HepG2 (cell line): ENCODE results near the gene THADA. TPM values are rescaled to one million over a fixed set of nuclear protein-coding genes. Genes with fewer than 3 reads are reported as not detected.

Experiments used
- IRF9 ChIP-seq: sonication (generic); formaldehyde crosslinking; IDR thresholded peaks from 2 replicates; pipeline ENCODE4 v1.8.0; 2022; ENCODE audit warnings: missing genetic modification reagents, mild to moderate bottlenecking, borderline replicate concordance
- MED1 ChIP-seq: sonication (generic); formaldehyde crosslinking; IDR thresholded peaks from 2 replicates; pipeline ENCODE4 v1.4.0; 2020; ENCODE audit warnings: missing genetic modification reagents
- MIXL1 ChIP-seq: IDR thresholded peaks from 2 replicates; pipeline ENCODE4 v1.6.1; 2016
- MYC ChIP-seq: sonication (generic); formaldehyde crosslinking; IDR thresholded peaks from 2 replicates; pipeline ENCODE4 v1.9.0; 2021; ENCODE audit warnings: missing genetic modification reagents, borderline replicate concordance
- RARA ChIP-seq: IDR thresholded peaks from 2 replicates; pipeline ENCODE4 v1.6.1; 2016; ENCODE audit warnings: missing genetic modification reagents, missing compliant biosample characterization
- RXRA ChIP-seq: sonication (generic); formaldehyde crosslinking; IDR thresholded peaks from 2 replicates; pipeline ENCODE4 v1.5.1; 2020; ENCODE audit warnings: missing genetic modification reagents
- RXRB ChIP-seq: IDR thresholded peaks from 2 replicates; pipeline ENCODE4 v1.6.1; 2016; ENCODE audit warnings: borderline replicate concordance, missing genetic modification reagents, missing compliant biosample characterization
- XBP1 ChIP-seq: sonication (generic); formaldehyde crosslinking; IDR thresholded peaks from 2 replicates; pipeline ENCODE4 v1.5.0; 2020; ENCODE audit warnings: missing genetic modification reagents
- ZNF143 ChIP-seq: sonication (generic); formaldehyde crosslinking; IDR thresholded peaks from 2 replicates; pipeline ENCODE4 v1.4.0; 2020; ENCODE audit warnings: missing genetic modification reagents
- ZNF687 ChIP-seq: sonication (generic); formaldehyde crosslinking; IDR thresholded peaks from 2 replicates; pipeline ENCODE4 v1.5.1; 2020; ENCODE audit warnings: mild to moderate bottlenecking, missing genetic modification reagents, moderate library complexity
- polyA plus RNA-seq, 8 experiments: library from polyadenylated mRNA; depleted of rRNA in 3 of 8; stranded (reverse) in 7 of 8; unstranded in 1 of 8; fragments of >200 nt; fragmentation: Illumina TruSeq in 4 of 8; extraction: Trizol in 4 of 8; gene quantifications; 2 replicates each; pipeline versions ENCODE4 v1.2.1 to v1.2.3, GENCODE V29; 2011 to 2016; ENCODE audit warnings: low read depth in 4 of 8, missing spikeins in 1 of 8, mixed read lengths in 1 of 8; ENCODE audit not compliant: insufficient read depth in 1 of 8
- total RNA-seq, 5 experiments: library from RNA; depleted of rRNA; stranded (reverse); fragments of >200 nt; fragmentation: Illumina TruSeq; extraction: Trizol; gene quantifications; 2 replicates each; pipeline ENCODE4 v1.2.3, GENCODE V29; 2016; ENCODE audit warnings: low read depth in 1 of 5
- TF ChIP-seq, protein P1 (sequence below): sonication (generic); formaldehyde crosslinking; IDR thresholded peaks from 2 replicates; pipeline ENCODE4 v1.9.0; 2021; ENCODE audit warnings: mild to moderate bottlenecking, missing genetic modification reagents
- TF ChIP-seq, protein P2 (sequence below): sonication (generic); formaldehyde crosslinking; IDR thresholded peaks from 2 replicates; pipeline ENCODE4 v1.4.0; 2020; ENCODE audit warnings: missing genetic modification reagents, low read depth, mild to moderate bottlenecking, borderline replicate concordance
- TF ChIP-seq, protein P3 (sequence below): sonication (generic); formaldehyde crosslinking; IDR thresholded peaks from 2 replicates; pipeline ENCODE4 v1.9.0; 2022; ENCODE audit warnings: missing genetic modification reagents, mild to moderate bottlenecking, borderline replicate concordance

Gene THADA
- total and polyA plus RNA-seq, 2 of the 13 experiments (the other 11 are each of a cell fraction or from before 2014, with no cell fraction given), result 12.7 to 21.7 TPM

DNA sequence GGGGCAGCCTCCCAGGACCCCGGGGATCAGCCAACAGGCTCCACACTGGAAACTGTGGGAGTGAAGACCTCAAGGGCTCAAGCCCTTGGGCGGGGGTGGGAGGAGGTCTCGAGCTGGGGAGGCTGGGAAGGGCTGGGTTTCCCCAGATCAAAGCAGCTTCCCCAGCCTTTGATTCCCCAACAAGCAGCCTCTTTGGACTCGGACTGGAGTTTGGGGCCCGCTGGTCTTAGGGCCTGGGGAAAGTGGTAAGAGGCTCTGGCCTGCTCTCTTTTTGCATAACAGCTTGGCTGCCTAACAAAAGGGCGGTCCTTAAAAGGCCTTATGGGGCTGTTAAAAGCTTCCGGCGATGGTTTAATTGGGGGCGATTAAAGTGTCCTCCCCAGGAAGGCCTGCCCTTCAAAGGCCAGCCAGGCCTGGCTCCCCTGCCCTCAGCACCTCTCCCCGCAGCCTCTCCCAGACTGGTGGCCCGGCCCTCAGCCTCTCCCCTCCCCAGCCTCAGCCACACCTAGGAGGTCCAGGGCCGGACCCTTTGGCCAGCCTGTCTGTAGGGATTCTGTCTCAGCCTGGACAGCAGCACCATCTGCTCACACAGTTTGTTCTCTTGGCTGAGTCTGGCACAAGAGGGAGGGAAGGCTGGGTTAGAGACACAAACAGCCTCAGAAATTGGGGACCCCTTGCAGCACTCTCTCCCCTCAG, 409.0 kb downstream of the THADA start (continued):
- TF ChIP-seq, protein P1, sequence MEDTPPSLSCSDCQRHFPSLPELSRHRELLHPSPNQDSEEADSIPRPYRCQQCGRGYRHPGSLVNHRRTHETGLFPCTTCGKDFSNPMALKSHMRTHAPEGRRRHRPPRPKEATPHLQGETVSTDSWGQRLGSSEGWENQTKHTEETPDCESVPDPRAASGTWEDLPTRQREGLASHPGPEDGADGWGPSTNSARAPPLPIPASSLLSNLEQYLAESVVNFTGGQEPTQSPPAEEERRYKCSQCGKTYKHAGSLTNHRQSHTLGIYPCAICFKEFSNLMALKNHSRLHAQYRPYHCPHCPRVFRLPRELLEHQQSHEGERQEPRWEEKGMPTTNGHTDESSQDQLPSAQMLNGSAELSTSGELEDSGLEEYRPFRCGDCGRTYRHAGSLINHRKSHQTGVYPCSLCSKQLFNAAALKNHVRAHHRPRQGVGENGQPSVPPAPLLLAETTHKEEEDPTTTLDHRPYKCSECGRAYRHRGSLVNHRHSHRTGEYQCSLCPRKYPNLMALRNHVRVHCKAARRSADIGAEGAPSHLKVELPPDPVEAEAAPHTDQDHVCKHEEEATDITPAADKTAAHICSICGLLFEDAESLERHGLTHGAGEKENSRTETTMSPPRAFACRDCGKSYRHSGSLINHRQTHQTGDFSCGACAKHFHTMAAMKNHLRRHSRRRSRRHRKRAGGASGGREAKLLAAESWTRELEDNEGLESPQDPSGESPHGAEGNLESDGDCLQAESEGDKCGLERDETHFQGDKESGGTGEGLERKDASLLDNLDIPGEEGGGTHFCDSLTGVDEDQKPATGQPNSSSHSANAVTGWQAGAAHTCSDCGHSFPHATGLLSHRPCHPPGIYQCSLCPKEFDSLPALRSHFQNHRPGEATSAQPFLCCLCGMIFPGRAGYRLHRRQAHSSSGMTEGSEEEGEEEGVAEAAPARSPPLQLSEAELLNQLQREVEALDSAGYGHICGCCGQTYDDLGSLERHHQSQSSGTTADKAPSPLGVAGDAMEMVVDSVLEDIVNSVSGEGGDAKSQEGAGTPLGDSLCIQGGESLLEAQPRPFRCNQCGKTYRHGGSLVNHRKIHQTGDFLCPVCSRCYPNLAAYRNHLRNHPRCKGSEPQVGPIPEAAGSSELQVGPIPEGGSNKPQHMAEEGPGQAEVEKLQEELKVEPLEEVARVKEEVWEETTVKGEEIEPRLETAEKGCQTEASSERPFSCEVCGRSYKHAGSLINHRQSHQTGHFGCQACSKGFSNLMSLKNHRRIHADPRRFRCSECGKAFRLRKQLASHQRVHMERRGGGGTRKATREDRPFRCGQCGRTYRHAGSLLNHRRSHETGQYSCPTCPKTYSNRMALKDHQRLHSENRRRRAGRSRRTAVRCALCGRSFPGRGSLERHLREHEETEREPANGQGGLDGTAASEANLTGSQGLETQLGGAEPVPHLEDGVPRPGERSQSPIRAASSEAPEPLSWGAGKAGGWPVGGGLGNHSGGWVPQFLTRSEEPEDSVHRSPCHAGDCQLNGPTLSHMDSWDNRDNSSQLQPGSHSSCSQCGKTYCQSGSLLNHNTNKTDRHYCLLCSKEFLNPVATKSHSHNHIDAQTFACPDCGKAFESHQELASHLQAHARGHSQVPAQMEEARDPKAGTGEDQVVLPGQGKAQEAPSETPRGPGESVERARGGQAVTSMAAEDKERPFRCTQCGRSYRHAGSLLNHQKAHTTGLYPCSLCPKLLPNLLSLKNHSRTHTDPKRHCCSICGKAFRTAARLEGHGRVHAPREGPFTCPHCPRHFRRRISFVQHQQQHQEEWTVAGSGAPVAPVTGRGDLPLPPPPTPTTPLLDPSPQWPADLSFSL, result no peak
- TF ChIP-seq XBP1 (CRISPR knock-in tag) (no peak), RARA (peak; percentile 8; the same call in 1 of the 2 replicates), IRF9 (CRISPR knock-in tag) (peak; percentile 64; the same call in 1 of the 2 replicates), ZNF143 (peak; percentile 52; the same call in 1 of the 2 replicates), MED1 (CRISPR knock-in tag) (peak; percentile 24; the same call in 1 of the 2 replicates), RXRB (CRISPR knock-in tag) (peak; percentile 44; the same call in 1 of the 2 replicates), ZNF687 (CRISPR knock-in tag) (peak; percentile 91), MIXL1 (CRISPR knock-in tag) (peak; percentile 35; the same call in 1 of the 2 replicates), RXRA (CRISPR knock-in tag) (0 out of 2 replicates have a peak, but pooled peaks have one; percentile 58), MYC (CRISPR knock-in tag) (peak; percentile 38; the same call in 1 of the 2 replicates)
- TF ChIP-seq, protein P2, sequence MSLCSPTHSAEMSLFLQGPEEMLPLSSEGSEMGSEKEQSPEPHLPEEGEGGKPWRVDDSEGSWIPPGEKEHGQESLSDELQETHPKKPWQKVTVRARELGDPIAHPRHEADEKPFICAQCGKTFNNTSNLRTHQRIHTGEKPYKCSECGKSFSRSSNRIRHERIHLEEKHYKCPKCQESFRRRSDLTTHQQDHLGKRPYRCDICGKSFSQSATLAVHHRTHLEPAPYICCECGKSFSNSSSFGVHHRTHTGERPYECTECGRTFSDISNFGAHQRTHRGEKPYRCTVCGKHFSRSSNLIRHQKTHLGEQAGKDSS, result peak; percentile 4; the same call in 1 of the 2 replicates
- TF ChIP-seq, protein P3, sequence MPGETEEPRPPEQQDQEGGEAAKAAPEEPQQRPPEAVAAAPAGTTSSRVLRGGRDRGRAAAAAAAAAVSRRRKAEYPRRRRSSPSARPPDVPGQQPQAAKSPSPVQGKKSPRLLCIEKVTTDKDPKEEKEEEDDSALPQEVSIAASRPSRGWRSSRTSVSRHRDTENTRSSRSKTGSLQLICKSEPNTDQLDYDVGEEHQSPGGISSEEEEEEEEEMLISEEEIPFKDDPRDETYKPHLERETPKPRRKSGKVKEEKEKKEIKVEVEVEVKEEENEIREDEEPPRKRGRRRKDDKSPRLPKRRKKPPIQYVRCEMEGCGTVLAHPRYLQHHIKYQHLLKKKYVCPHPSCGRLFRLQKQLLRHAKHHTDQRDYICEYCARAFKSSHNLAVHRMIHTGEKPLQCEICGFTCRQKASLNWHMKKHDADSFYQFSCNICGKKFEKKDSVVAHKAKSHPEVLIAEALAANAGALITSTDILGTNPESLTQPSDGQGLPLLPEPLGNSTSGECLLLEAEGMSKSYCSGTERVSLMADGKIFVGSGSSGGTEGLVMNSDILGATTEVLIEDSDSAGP (CRISPR knock-in tag), result peak; percentile 39; the same call in 1 of the 2 replicates
